Measurements from ENCODE around the gene TBCA. TPM values are rescaled to one million over a fixed set of nuclear protein-coding genes. Genes with fewer than 3 reads are reported as not detected.

Gene TBCA
- total RNA-seq, 1 donor from 2014 or later, result 208 TPM

DNA sequence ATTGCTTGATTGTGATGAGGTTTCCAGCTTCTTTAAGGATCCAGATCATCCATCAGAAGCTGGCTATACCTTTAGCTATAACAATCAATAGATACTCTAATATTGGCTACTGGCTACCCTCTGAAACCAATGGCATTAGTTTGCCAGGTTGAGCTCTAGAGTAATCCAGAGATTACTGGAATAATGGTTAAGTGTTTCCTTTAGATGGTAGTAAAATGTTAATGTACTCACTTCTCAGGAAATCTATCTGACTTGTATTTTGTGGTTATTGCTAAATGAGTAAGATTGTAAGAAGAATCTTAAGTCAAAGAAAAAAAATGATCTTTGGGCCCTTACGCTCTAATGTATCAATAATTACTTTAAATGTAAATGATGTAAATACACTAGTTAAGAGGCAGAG lies 80.0 kb downstream of the TBCA start:
- TF ChIP-seq, protein P1, sequence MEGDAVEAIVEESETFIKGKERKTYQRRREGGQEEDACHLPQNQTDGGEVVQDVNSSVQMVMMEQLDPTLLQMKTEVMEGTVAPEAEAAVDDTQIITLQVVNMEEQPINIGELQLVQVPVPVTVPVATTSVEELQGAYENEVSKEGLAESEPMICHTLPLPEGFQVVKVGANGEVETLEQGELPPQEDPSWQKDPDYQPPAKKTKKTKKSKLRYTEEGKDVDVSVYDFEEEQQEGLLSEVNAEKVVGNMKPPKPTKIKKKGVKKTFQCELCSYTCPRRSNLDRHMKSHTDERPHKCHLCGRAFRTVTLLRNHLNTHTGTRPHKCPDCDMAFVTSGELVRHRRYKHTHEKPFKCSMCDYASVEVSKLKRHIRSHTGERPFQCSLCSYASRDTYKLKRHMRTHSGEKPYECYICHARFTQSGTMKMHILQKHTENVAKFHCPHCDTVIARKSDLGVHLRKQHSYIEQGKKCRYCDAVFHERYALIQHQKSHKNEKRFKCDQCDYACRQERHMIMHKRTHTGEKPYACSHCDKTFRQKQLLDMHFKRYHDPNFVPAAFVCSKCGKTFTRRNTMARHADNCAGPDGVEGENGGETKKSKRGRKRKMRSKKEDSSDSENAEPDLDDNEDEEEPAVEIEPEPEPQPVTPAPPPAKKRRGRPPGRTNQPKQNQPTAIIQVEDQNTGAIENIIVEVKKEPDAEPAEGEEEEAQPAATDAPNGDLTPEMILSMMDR (IDR thresholded peaks at IDR 0.05; ENCODE audit: partially characterized antibody, unreplicated experiment), result no peak
- DNase-seq, result no peak
- Mint-ChIP-seq H3K9me3 (ENCODE audit: unreplicated experiment) (no peaks in the 10 kb centered on the region), H3K36me3 (ENCODE audit: unreplicated experiment) (no peaks in the 10 kb centered on the region), H3K27me3 (ENCODE audit: unreplicated experiment) (peaks cover 2% of the 10 kb centered on the region), H3K4me1 (ENCODE audit: low read depth, unreplicated experiment) (no peaks in the 10 kb centered on the region), H3K27ac (ENCODE audit: unreplicated experiment) (no peak overlapping the region), H3K4me3 (ENCODE audit: unreplicated experiment) (no peak overlapping the region)

DNA sequence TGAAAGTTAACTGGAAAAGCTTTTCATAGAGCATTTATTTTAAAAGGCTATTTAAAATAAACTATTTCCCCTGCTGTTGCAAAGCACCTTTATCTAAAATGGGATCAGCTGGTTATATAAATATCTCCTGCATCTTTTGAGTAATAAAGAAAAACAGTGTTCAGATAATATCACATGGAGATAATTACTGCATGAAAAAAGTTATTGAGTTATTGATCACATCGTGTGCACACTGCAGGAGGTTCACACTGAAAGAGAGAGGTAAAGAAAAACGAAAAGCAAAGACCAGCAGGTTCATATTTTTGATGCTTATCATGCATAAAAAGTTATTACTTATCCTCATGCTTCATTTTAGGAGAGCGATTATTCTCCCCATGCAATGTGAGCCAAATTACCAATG lies 82.2 kb downstream of the TBCA start:
- no peak for DNase-seq
- Mint-ChIP-seq H3K27me3 (ENCODE audit: unreplicated experiment) (peaks cover 2% of the 10 kb centered on the region), H3K27ac (ENCODE audit: unreplicated experiment) (no peak overlapping the region), H3K9me3 (ENCODE audit: unreplicated experiment) (no peaks in the 10 kb centered on the region), H3K36me3 (ENCODE audit: unreplicated experiment) (no peaks in the 10 kb centered on the region), H3K4me1 (ENCODE audit: low read depth, unreplicated experiment) (no peaks in the 10 kb centered on the region), H3K4me3 (ENCODE audit: unreplicated experiment) (no peak overlapping the region)
- TF ChIP-seq, protein P1 (IDR thresholded peaks at IDR 0.05; ENCODE audit: partially characterized antibody, unreplicated experiment), result no peak

DNA sequence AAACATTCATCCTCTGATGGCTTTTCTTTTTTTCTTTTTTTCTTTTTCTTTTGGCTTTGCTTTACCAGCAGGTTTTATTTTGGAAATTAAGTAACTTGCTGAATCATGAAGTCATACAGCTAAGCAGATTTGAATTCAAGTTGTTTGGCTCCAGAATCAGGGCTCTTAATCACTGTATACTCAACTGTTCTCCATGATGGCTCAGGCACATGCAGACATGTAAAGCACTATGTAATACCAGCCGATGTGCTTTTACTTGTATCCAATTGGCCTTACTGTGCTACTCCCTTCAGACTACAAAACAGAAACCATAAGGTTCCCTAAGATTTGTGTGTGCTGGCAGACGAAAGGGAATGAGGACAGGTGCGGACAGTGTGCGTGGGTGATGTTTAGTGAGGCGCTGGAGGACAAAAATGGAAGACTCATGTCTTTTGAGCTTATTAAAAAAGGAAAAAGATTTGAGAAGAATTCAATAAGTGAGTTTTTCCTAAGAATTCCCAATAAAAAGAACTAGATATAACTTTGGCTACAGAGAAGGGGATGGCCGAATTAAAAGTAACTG lies 92.9 kb downstream of the TBCA start:
- H3K27ac Mint-ChIP-seq (ENCODE audit: unreplicated experiment), result no peak overlapping the region
- H3K9me3 Mint-ChIP-seq (ENCODE audit: unreplicated experiment), result no peaks in the 10 kb centered on the region
- DNase-seq, result no peak
- TF ChIP-seq, protein P1 (IDR thresholded peaks at IDR 0.05; ENCODE audit: partially characterized antibody, unreplicated experiment), result no peak
- no peaks in the 10 kb centered on the region for H3K4me1 Mint-ChIP-seq (ENCODE audit: low read depth, unreplicated experiment)
- H3K27me3 Mint-ChIP-seq (ENCODE audit: unreplicated experiment), result no peaks in the 10 kb centered on the region
- no peak overlapping the region for H3K4me3 Mint-ChIP-seq (ENCODE audit: unreplicated experiment)
- no peaks in the 10 kb centered on the region for H3K36me3 Mint-ChIP-seq (ENCODE audit: unreplicated experiment)

DNA sequence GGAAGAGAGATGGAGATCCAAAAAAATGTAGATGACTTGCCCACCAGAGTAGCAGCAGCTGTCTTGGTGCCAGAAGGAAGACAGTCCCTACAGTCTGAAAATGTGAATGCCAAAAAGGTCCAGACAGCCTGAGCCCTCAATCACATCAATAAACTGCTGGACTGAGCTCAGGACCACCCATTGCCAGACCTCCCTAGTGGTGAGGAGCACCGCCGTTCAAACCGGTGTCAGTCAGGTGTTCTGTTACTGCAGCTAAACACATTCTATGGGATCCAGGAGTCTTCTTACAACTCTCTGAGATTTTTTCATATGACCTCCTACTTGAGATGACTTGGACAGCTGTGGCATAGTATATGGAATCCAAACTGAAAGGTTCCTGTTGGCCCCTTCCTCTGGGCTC lies 105.6 kb downstream of the TBCA start:
- TF ChIP-seq, protein P1 (IDR thresholded peaks at IDR 0.05; ENCODE audit: partially characterized antibody, unreplicated experiment), result no peak
- H3K9me3 Mint-ChIP-seq (ENCODE audit: unreplicated experiment), result peaks cover 2% of the 10 kb centered on the region
- no peak overlapping the region for H3K4me3 Mint-ChIP-seq (ENCODE audit: unreplicated experiment)

DNA sequence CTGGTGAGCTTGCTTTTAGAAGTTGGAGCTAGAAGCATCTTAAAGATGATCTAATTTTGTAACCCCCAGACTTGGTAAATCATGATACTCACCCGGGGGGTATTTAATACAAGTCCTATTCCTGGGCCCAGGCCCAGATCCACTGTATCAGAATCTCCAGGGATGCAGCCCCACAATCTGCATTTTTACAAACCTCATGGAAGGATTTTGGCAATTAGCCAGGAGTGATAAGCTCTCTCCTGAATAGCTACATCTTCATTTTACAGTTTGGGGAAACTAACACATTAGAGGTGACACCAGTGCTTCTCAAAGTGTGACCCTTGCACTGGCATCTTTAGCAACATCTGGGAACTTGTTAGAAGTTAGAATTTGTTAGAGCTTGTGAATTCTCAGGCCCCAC lies 106.5 kb downstream of the TBCA start:
- H3K4me1 Mint-ChIP-seq (ENCODE audit: low read depth, unreplicated experiment), result no peaks in the 10 kb centered on the region
- H3K27me3 Mint-ChIP-seq (ENCODE audit: unreplicated experiment), result no peaks in the 10 kb centered on the region
- DNase-seq, result no peak
- TF ChIP-seq, protein P1 (IDR thresholded peaks at IDR 0.05; ENCODE audit: partially characterized antibody, unreplicated experiment), result no peak
- no peaks in the 10 kb centered on the region for H3K36me3 Mint-ChIP-seq (ENCODE audit: unreplicated experiment)
- H3K9me3 Mint-ChIP-seq (ENCODE audit: unreplicated experiment), result peaks cover 2% of the 10 kb centered on the region
- H3K4me3 Mint-ChIP-seq (ENCODE audit: unreplicated experiment), result no peak overlapping the region
- no peak overlapping the region for H3K27ac Mint-ChIP-seq (ENCODE audit: unreplicated experiment)

More for the DNA sequence above, 105.6 kb downstream of the TBCA start:
- Mint-ChIP-seq H3K27ac (ENCODE audit: unreplicated experiment) (no peak overlapping the region), H3K4me1 (ENCODE audit: low read depth, unreplicated experiment) (no peaks in the 10 kb centered on the region), H3K27me3 (ENCODE audit: unreplicated experiment) (no peaks in the 10 kb centered on the region), H3K36me3 (ENCODE audit: unreplicated experiment) (peaks cover 3% of the 10 kb centered on the region)
- no peak for DNase-seq
